Endothelial cell of umbilical vein (primary cell): Measurements from ENCODE around the gene CACNA1C. TPM values are rescaled to one million over a fixed set of nuclear protein-coding genes. Genes with fewer than 3 reads are reported as not detected.

Source experiments
- BruUV-seq: library from RNA; stranded (reverse); fragments of 400-500 nt; replicated peaks from 2 replicates; lab custom pipeline; 2021; lab: Mats Ljungman, UMichigan
- CTCF ChIA-PET: fragments of 300-600, 350-600 bp; sonication (Branson Sonifier 250); formaldehyde crosslinking; loops from one replicate; lab custom pipeline; 2021; ENCODE audit warnings: antibody characterized with exemption, inconsistent platforms; lab: Charles Lee
- POLR2A ChIA-PET: fragments of 300-600, 350-600 bp; sonication (Branson Sonifier 250); formaldehyde crosslinking; loops from one replicate; lab custom pipeline; 2021; ENCODE audit warnings: antibody characterized with exemption, inconsistent platforms; lab: Charles Lee
- DNase-seq: peaks from one replicate; pipeline ENCODE4 v3.0.0-alpha.2; 2011; ENCODE audit warnings: low read depth, low spot score
- FAIRE-seq: peaks from 2 replicates; lab custom pipeline; 2011; peaks lifted over from hg19 to GRCh38; lab: Jason Lieb, UNC
- H2AFZ ChIP-seq: 2 replicates; pipeline ENCODE4 v1.6.0; 2012; ENCODE audit warnings: low read depth, low read length, control low read depth, inconsistent platforms
- H3K27ac ChIP-seq: 2 replicates; pipeline ENCODE4 v1.5.1; 2011; ENCODE audit warnings: low read depth, mild to moderate bottlenecking, control low read depth, low read length, moderate library complexity; ENCODE audit not compliant: insufficient read depth
- H3K27me3 ChIP-seq, 2 experiments: 2 replicates each; pipeline versions ENCODE4 v1.6.0 to v1.6.1; 2011; ENCODE audit warnings: low read length in 2 of 2, mixed read lengths in 1 of 2; ENCODE audit not compliant: control insufficient read depth in 2 of 2, insufficient read depth in 2 of 2
- H3K36me3 ChIP-seq, 2 experiments: 2 replicates in 1 of 2; 3 replicates in 1 of 2; pipeline ENCODE4 v1.5.1; 2011; ENCODE audit warnings: low read length in 2 of 2, mild to moderate bottlenecking in 1 of 2, moderate library complexity in 1 of 2; ENCODE audit not compliant: control insufficient read depth in 2 of 2, insufficient read depth in 2 of 2; ENCODE audit errors: extremely low read depth in 1 of 2
- H3K4me1 ChIP-seq: 3 replicates; pipeline ENCODE4 v1.5.1; 2011; ENCODE audit warnings: mild to moderate bottlenecking, low read length; ENCODE audit not compliant: control insufficient read depth, insufficient read depth; ENCODE audit errors: extremely low read depth
- H3K4me2 ChIP-seq: 2 replicates; pipeline ENCODE4 v1.6.1; 2011; ENCODE audit warnings: low read length, control low read depth, mixed read lengths; ENCODE audit not compliant: insufficient read depth
- H3K4me3 ChIP-seq, 3 experiments: fragments of 200-600 bp in 1 of 3; sonication (generic), shearing (Covaris generic) in 1 of 3; replicated peaks in 1 of 3; 2 replicates each; pipeline ENCODE4 v1.5.1; 2011 to 2016; ENCODE audit warnings: control low read depth in 3 of 3, low read length in 3 of 3, mild to moderate bottlenecking in 2 of 3, inconsistent platforms in 1 of 3, low read depth in 1 of 3, moderate library complexity in 1 of 3; ENCODE audit not compliant: insufficient read depth in 1 of 3
- H3K79me2 ChIP-seq: 2 replicates; pipeline ENCODE4 v1.6.0; 2012; ENCODE audit warnings: low read length, inconsistent platforms; ENCODE audit not compliant: control insufficient read depth, insufficient read depth
- H3K9ac ChIP-seq: replicated peaks from 2 replicates; pipeline ENCODE3; 2011; ENCODE audit warnings: low read length, control low read depth; ENCODE audit not compliant: insufficient read depth; ENCODE audit errors: extremely low read depth
- H3K9me1 ChIP-seq: replicated peaks from 3 replicates; pipeline ENCODE4 v1.6.0; 2011; ENCODE audit warnings: mild to moderate bottlenecking, low read length; ENCODE audit not compliant: control insufficient read depth, insufficient read depth; ENCODE audit errors: extremely low read depth
- H3K9me3 ChIP-seq: replicated peaks from 2 replicates; pipeline ENCODE4 v1.5.1; 2012; ENCODE audit warnings: low read length, inconsistent platforms; ENCODE audit not compliant: control insufficient read depth, insufficient read depth
- H4K20me1 ChIP-seq: replicated peaks from 2 replicates; pipeline ENCODE3; 2011; ENCODE audit warnings: mild to moderate bottlenecking, low read length; ENCODE audit not compliant: control insufficient read depth, insufficient read depth; ENCODE audit errors: extremely low read depth
- CTCF ChIP-seq, 2 donors: IDR thresholded peaks; 1 replicate in 1 of 2; 2 replicates in 1 of 2; pipeline ENCODE4 v1.5.1; 2011; ENCODE audit warnings: low read length in 2 of 2, mild to moderate bottlenecking in 2 of 2, moderate library complexity in 2 of 2, control low read depth in 1 of 2, inconsistent platforms in 1 of 2, low read depth in 1 of 2; ENCODE audit not compliant: insufficient read depth in 1 of 2; ENCODE audit errors: extremely low read depth in 1 of 2
- EZH2 ChIP-seq: IDR thresholded peaks from 2 replicates; pipeline ENCODE4 v1.6.1; 2012; ENCODE audit warnings: borderline replicate concordance, low read depth, mild to moderate bottlenecking, moderate library complexity, low read length, inconsistent platforms; ENCODE audit not compliant: severe bottlenecking
- FOS ChIP-seq: IDR thresholded peaks from 2 replicates; pipeline ENCODE4 v1.6.1; 2011; ENCODE audit warnings: mild to moderate bottlenecking, low read length, moderate library complexity, borderline replicate concordance; ENCODE audit not compliant: insufficient read depth
- GATA2 ChIP-seq: IDR thresholded peaks from 2 replicates; pipeline ENCODE4 v1.7.0; 2011; ENCODE audit warnings: low read depth, mild to moderate bottlenecking, moderate library complexity, mixed read lengths, low read length; ENCODE audit not compliant: insufficient read length, insufficient read depth
- JUN ChIP-seq: IDR thresholded peaks from 2 replicates; pipeline ENCODE4 v1.6.1; 2011; ENCODE audit warnings: borderline replicate concordance, low read depth; ENCODE audit not compliant: insufficient read length, insufficient read depth
- MAX ChIP-seq: IDR thresholded peaks from 2 replicates; pipeline ENCODE4 v1.6.1; 2011; ENCODE audit not compliant: insufficient read depth, insufficient read length
- MYC ChIP-seq: IDR thresholded peaks from one replicate; pipeline ENCODE4 v1.6.1; 2011; ENCODE audit warnings: mild to moderate bottlenecking, low read depth, low read length
- POLR2A ChIP-seq: IDR thresholded peaks from 2 replicates; pipeline ENCODE4 v1.6.1; 2012; ENCODE audit warnings: low read depth, mild to moderate bottlenecking, control low read depth, low read length
- POLR2AphosphoS5 ChIP-seq: IDR thresholded peaks from 2 replicates; pipeline ENCODE4 v1.6.1; 2012; ENCODE audit warnings: low read depth, mild to moderate bottlenecking, control low read depth, low read length, moderate library complexity; ENCODE audit not compliant: insufficient read depth
- dilution Hi-C: fragments of 300-500 bp; cut with MboI; formaldehyde crosslinking; loops from one replicate; pipeline ENCODE4 v1.15.0; 2019; ENCODE audit warnings: low sequenced_read_pairs; ENCODE audit not compliant: extremely low pct_ligation_motif_present
- intact Hi-C: fragments of 100-400 bp; cut with micrococcal nuclease; formaldehyde crosslinking; loops from one replicate; pipeline ENCODE4 v1.10.0; 2022
- polyA plus RNA-seq, 4 experiments: library from polyadenylated mRNA; depleted of rRNA in 3 of 4; stranded (reverse) in 3 of 4; unstranded in 1 of 4; fragments of >200 nt; gene quantifications; 2 replicates each; pipeline versions ENCODE4 v1.2.1 to v1.2.3, GENCODE V29; 2011 to 2012; ENCODE audit warnings: missing spikeins in 1 of 4
- total RNA-seq: library from RNA; stranded (reverse); gene quantifications from 2 replicates; pipeline ENCODE4 v1.2.3, GENCODE V29; 2021

Gene CACNA1C
- total and polyA plus RNA-seq, 2 donors (not counting 3 experiments of a cell fraction or from before 2014, with no cell fraction given): not detected

- POLR2A ChIA-PET: no interaction called here
- Histone ChIP-seq H3K79me2 (no peaks in the 10 kb centered on the region), H4K20me1 (no peaks in the 10 kb centered on the region), H3K4me3 (no peak overlapping the region), H3K4me1 (no peaks in the 10 kb centered on the region), H3K9ac (no peak overlapping the region), H2AFZ (no peak overlapping the region), H3K9me1 (no peaks in the 10 kb centered on the region), H3K9me3 (no peaks in the 10 kb centered on the region), H3K27ac (no peak overlapping the region), H3K4me2 (no peak overlapping the region), H3K27me3 (peaks cover 0 to 2% of the 10 kb centered on the region in 2 experiments), H3K36me3 (no peaks in the 10 kb centered on the region)
- intact Hi-C loops: no loop called here
- no peak for DNase-seq
- CTCF ChIA-PET: no interaction called here
- dilution Hi-C loops: no loop called here
- TF ChIP-seq GATA2: no peak
- no peak for TF ChIP-seq POLR2AphosphoS5
- no peak for TF ChIP-seq MYC
- TF ChIP-seq JUN: no peak
- no peak for TF ChIP-seq POLR2A
- BruUV-seq: no TSS peak
- FAIRE-seq: no peak
Measured at GRCh38 chr12:2559931-2560330, 507.1 kb downstream of the CACNA1C start.

GRCh38 chr12:2560356-2560755 is 507.6 kb downstream of the CACNA1C start:
- Histone ChIP-seq H2AFZ (no peak overlapping the region), H3K4me3 (no peak overlapping the region), H3K27me3 (peaks cover 0 to 2% of the 10 kb centered on the region in 2 experiments), H3K9me3 (no peaks in the 10 kb centered on the region), H3K4me1 (no peaks in the 10 kb centered on the region), H3K4me2 (no peak overlapping the region), H4K20me1 (no peaks in the 10 kb centered on the region), H3K79me2 (no peaks in the 10 kb centered on the region), H3K9me1 (no peaks in the 10 kb centered on the region), H3K27ac (no peak overlapping the region), H3K36me3 (no peaks in the 10 kb centered on the region), H3K9ac (no peak overlapping the region)
- TF ChIP-seq GATA2: no peak
- no peak for TF ChIP-seq FOS
- no peak for TF ChIP-seq EZH2
- no peak for TF ChIP-seq MAX
- no peak for TF ChIP-seq POLR2A
- TF ChIP-seq MYC: no peak
- no peak for TF ChIP-seq JUN
- TF ChIP-seq POLR2AphosphoS5: no peak
- no peak for TF ChIP-seq CTCF (IDR thresholded peaks at IDR 0.05; ENCODE audit: extremely low read depth in 1 of 2, insufficient read depth in 1 of 2, low read depth in 1 of 2, low read length in 2 of 2)
- POLR2A ChIA-PET: no interaction called here
- dilution Hi-C loops (no loop called here), intact Hi-C loops (no loop called here)
- no peak for DNase-seq
- BruUV-seq: no TSS peak
- no peak for FAIRE-seq
- CTCF ChIA-PET: no interaction called here
